NCI-H2107 treated with DMSO at 0.1 percent for 48 hours (cell line): Measurements from ENCODE around the gene DCLK2.

Source experiments
- DNase-seq: peaks from one replicate; lab custom pipeline; 2025; ENCODE audit not compliant: unreplicated experiment; lab: John Stamatoyannopoulos, UW

Gene DCLK2

DNA sequence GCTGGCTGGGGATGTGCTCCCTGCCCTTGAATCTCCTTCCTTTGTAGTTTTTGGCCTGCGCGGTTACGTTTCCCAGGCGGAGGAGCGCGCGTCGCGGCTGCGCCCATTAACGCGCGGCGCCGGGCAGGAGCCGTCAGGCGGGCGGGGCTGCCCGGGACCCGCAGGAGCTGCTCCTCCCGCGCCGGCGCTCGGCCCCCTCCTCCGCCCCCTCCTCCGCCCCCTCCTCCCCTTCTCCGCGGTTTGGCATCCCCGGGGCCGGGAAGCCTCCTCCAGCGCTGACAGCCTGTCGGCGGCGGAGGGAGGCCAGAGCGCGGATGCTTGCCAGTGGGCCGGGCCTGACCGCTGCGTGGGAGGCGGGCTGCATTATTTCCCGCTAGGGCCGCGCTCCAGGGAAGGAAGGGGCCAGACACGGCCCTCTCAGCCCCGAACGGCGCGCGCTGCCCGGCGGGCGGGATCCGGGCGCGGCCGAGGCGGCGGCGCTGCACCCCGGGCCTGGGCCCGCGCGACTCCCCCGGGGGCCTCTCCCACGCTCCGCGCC, at the start of gene DCLK2:
TSS of gene DCLK2 (plus strand) at position 405 of the 538 bp plus-strand sequence. CDS start 583 bp downstream, outside the sequence.
- DNase-seq: peak; percentile 53

- no peak for DNase-seq
Measured at GRCh38 chr4:150032541-150032940, 45.7 kb upstream of the DCLK2 start.

DNA sequence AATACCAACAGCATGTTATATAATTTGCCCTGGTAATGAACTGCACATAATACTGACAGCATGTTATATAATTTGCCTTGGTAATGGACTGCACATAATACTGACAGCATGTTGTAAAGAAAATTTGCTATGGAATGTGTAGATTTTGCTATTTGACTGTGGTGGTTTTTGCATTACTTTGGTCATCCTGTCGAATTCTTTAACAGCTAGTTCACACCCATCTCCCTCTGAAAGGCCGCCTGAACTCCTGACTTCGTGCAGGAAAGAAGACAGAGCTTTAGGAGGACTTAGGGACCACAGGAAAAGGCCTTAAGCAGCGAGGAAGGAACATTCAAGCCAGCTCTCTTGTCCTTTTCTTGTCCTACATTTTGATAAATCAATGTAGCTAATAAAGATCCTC, 45.2 kb upstream of the DCLK2 start:
- no peak for DNase-seq

GRCh38 chr4:150033901-150034300, 44.3 kb upstream of the DCLK2 start:
- peak; percentile 1 for DNase-seq

DNA sequence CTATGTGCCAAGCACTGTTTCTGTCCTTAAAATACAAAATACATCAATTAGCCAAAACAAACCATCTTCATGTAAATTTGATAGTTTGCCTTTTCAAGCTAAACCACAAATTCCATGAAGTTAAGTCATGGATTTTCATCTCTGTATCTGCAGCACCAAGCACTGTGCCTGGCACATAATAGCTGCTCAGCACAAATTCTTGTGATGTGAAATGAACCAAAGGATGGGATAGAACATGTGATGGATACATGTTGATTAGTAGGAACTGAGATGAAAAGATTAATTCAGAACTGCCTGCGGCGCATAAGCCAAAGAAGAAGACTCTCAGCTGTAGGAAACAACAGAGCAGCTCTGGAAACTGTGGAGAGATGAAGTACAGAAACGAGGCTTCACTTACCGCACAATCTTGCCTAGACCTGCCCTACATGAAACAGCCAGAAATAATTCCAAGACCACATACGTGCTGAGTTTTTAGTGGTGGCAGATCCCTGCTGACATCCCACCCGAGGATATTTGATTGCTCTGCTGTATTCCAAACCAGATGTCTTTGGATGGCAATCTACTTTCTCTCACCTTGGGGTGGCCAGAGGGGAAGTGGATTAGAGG, 40.9 kb upstream of the DCLK2 start:
- DNase-seq: no peak

DNA sequence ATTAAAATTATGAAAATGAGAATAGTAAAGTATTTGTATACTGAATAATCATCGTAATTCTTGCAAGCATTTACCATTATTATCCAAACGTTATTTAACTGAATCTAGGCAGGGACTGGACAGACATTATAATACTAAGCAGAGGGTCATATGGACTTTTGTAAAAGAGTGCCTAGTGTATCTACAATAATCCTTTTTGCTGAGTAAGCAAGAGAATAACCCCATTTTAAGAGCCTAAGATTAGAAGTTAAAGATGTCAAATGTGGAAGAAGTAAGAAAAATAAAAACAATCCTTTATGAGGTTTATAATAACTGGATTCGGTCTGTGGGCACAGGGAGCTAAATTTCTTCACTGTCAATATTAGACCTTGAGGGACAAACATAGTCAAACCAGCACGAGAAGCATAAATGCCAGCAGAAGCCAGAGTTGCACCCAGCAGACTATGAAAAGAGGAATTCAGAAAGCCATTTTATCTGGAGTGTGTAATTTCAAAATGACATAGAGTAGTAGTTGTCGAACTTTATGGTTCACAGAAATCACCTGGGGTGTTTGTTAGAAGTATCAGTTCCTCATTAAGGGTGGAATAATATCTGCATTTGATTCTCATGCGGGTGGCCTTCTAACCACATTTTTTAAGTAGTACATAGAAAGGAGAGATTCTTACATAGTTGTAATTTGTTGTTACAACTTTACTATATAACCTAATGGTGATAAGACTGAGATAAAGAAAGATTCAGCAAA, 39.7 kb upstream of the DCLK2 start:
- DNase-seq: no peak

GRCh38 chr4:150039274-150040127, 38.7 kb upstream of the DCLK2 start:
- no peak for DNase-seq

DNA sequence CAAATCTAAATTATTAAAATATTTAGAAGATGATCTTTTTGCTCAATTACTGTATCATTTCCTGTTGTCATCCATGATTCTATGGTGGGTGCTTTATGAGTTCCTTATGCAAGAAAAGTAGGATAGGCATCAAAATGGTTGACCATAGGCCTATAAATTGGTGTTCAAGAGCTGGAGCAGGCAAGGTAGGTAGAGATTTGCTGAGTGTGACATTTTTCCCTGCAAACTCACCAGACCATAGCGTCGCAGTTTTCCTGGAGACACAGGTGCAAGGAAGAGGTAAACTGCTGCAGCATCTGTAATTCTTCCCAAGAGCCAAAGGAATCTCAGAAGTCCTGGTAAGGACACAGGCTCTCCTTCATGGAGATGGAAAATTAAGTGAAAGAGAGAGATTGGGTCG, 33.7 kb upstream of the DCLK2 start:
- no peak for DNase-seq

- DNase-seq: no peak
Measured at GRCh38 chr4:150045410-150045809, 32.8 kb upstream of the DCLK2 start.

DNA sequence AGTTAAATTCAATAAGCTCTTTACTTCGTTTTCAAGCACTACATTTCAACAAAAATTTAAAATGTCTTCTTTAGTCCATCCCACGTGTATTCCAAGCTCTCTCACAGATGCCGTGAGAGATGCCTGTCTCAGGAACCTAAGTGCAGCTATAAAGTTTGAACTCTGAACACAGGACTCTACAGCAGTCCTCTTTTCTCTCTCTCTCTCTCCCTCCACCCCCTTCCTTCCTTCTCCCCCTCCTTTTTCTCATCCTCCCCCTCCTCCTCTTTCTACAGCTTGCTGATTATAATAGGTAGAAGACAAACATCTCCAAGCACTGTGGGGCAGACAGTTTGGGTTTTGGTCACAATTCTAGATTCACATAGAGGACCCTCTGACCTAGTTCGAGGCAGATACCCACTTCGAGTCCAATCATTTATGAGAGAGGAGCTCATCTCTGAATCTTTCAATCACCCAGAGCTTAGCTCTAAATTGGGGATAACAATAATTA, 31.5 kb upstream of the DCLK2 start:
- DNase-seq: no peak

GRCh38 chr4:150047546-150047945, 30.7 kb upstream of the DCLK2 start:
- DNase-seq: no peak

GRCh38 chr4:150049682-150050081, 28.6 kb upstream of the DCLK2 start:
- DNase-seq: no peak

- DNase-seq: no peak
Measured at GRCh38 chr4:150050566-150050965, 27.7 kb upstream of the DCLK2 start.

DNA sequence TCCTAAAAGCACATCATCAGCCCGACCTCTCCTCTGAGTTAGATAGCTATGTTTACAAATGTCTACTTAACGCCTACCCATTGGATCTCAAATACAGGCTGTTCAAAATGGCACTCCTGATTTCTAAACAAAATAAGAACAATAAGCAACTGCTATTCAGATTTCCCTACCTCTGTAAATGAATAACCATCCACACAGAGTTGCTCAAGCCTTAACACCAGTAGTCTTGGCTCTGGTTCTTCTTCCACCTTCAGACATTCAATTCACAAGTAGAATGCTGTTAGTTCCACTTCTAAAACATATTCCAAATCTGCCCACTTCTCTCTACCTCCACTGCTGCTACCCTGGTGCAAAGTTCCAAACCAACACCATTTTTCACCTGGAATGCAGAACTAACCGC, 27.1 kb upstream of the DCLK2 start:
- no peak for DNase-seq

GRCh38 chr4:150055467-150055866, 22.8 kb upstream of the DCLK2 start:
- DNase-seq: no peak

GRCh38 chr4:150056569-150056968, 21.7 kb upstream of the DCLK2 start:
- no peak for DNase-seq

DNA sequence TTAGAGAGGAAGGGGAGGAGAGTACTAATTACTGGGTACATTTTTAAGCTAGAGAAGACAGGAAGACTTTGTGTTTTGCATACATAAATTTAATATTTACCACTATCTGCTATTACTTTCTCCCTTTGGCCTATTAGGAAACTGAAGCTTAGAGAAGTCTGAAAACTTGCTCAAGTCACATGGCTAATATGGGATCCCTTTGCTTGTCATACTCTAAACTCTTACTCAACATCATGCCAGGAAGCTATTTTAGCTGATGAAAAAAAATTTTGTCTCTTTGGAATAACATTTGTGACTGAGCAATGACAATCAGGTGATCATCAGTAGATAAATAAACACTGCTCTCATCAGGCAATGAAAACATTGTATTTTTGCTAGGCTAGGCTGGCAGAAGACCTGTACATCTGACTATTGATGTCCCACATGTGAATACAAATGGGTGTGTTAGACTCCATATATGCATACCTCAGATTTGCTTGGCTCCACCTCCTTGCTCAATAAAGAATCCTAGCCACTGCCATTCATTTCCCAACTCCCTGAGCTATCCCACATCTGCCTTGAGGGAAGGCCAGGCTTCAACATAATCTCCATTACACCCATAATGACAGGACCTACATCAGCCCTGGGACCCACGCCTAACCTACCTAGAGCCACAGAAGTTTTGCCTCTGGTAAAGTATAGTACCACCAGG, 17.0 kb upstream of the DCLK2 start:
- no peak for DNase-seq

DNA sequence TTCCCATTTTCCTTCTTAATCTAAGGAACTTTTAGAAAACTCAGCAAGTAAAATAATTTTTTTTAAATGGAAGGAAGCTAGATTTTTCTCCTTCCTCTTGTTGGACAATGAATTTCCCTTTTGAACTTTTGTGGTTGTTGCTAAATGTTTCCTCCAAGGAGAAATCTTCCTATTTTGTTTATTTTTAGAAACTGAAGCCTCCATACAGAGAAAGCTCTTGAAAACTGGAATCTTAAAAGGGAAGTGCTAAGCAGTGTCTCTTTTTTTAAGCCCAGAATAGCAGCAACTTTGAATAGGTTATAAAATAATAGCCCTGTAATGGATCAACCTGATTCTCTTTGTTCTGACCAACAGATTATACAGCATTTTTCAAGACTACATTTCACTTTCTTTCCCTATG, 15.1 kb upstream of the DCLK2 start:
- DNase-seq: no peak

DNA sequence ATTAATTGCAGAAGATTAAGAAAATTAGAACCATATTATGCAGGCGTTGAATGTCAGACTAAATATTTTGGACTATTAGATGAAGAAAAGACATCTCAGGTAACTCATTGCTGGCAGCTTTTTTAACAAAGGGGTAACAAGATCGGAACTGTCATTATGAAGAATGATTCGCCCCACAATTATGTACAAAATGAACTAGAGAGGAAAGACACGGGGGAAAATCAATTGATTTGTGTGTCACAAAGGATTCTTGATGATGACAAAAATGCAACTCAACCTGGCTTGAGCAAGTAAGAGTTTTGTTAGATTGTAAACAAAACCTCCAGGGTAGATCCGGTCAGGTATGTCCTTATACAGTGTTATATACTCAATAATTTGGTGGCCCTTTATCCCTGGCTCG, 12.5 kb upstream of the DCLK2 start:
- DNase-seq: no peak

DNA sequence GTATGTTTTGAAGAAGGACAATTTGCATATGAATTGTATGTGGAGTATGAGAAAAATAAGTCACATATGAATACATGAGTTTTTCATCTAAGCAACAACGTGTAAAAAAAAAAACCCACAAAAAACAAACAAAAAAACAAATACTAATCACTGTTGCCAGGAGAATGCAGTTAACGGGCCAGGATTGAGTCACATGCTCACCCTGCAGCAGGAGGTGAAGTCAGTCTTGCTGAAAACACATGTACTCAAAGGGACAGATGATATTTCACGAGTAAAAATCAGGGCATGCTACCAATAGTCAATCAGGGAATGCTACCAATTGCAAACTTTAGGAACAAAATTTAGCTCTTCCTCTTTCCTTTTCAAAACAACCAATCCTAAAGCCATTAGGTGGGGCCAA, 10.4 kb upstream of the DCLK2 start:
- no peak for DNase-seq
